DOHH2 (cell line): ENCODE data around the gene NFE2L1.

Experiments used
- CTCF ChIP-seq: fragments of 200-600 bp; sonication (generic); IDR thresholded peaks from one replicate; pipeline ENCODE4 v1.5.1; 2014; ENCODE audit warnings: antibody characterized with exemption, mild to moderate bottlenecking, low read depth, low read length; ENCODE audit not compliant: poor library complexity, severe bottlenecking
- EZH2phosphoT487 ChIP-seq: fragments of 200-600 bp; sonication (generic); IDR thresholded peaks from 2 replicates; pipeline ENCODE4 v1.6.1; 2017; ENCODE audit warnings: borderline replicate concordance, mild to moderate bottlenecking, antibody characterized with exemption, low read length, moderate library complexity, mixed read lengths

GRCh38 chr17:48081858-48082257 lies 33.7 kb downstream of the NFE2L1 start:
- TF ChIP-seq EZH2phosphoT487 (no peak), CTCF (no peak)
